Stimulated activated CD4-positive, alpha-beta T cell treated with anti-CD3 and anti-CD28 coated beads, Interleukin-12 subunit alpha, Interleukin-12 subunit beta, amount 100 ng/mL, for 48 hours (primary cell): Measurements from ENCODE around the gene SNRNP200.

Source experiments
- DNase-seq, 3 donors: peaks; one replicate each; pipeline ENCODE4 v3.0.0-alpha.2; 2020; ENCODE audit warnings: low read depth in 2 of 3, low spot score in 1 of 3

The SNRNP200 gene

DNA sequence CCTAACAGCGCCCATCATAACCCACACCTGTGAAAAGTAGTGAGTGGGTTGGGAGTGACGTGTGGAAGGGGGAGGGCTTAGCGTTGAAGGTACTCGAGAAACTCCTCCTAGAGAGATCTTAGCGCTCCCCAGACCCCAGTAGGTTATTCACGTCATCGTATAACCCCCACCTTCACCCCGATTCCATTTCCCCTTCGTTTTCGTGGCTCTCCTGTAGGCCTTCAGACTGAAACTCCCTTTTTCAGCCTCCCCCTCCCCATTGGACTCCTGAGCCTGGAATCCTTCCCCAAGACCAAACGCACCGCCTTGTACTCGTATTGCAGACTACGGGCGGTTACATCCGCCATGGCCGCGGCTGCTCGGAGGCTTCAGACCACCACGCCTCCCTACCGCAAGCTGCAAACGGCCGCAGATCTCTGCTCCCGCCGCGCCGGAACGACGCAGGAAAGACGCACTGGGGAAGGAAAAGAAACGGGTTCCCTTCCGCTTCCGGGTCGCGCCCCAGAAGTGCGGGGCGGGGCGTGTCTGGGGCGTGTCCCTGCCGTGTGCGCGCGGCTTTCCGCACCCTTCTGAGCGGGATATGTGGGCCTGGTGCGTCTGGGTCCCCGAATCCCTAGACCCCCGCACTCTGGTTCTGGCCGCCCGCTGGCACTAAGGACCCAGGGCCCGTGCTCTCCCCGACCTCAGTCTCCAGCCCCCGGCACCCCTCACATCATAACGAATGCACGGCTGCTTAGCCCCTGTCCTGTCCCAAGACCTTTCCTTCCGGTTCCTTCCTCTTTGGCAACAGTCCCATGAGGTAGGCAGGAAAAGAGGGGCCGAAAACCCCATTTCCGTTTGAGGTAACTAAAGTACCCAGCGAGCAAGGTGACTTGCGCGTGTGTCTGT is at the start of gene SNRNP200:
SNRNP200 (minus strand) TSS at position 456 of the 888 bp plus-strand sequence; CDS start at position 347, 109 bp downstream.
- peak; percentile 88 to 90 (median 89) for DNase-seq

DNA sequence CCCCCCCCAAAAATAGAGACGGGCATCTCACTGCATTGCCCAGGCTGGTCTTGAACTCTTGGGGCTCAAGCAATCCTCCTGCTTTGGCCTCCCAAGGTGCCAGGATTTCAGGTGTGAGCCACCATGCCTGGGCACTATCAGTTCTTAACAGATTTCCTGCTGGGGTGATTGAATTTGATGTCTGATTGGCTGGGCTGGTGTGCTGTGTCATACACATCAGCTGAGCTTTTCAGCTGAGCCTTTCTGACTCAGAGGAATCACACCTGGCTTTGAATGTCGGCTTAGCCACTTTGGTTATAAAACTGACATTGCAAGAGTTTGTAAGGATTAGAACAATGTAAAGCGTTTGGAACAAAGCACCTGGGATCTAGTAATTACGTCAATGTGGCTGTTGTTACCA is 49.1 kb upstream of the SNRNP200 start:
- DNase-seq, result no peak

DNA sequence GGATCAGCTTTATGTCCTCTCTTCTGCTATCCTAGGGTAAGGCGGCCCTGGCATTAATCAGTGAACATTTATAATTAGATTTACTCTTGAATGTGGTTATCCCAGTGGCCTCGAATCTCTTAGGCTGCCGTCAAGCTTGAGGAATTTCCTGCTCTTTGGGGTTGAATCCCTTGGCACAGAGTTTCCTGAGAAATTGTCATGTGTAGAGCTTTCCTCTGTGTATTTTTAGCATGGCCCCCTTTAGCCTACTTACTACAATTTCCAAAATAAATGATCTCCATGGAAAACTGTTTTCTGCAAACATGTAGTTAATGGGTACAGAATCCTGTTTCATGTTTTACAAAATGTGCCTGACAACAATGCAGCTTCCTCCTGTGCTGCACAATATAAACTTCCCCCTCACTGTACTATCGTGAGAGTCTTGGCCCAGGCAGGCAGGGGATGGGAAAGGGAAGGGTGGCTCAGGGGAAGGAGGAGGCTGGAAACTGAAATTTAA is 48.3 kb upstream of the SNRNP200 start:
- DNase-seq, result no peak

DNA sequence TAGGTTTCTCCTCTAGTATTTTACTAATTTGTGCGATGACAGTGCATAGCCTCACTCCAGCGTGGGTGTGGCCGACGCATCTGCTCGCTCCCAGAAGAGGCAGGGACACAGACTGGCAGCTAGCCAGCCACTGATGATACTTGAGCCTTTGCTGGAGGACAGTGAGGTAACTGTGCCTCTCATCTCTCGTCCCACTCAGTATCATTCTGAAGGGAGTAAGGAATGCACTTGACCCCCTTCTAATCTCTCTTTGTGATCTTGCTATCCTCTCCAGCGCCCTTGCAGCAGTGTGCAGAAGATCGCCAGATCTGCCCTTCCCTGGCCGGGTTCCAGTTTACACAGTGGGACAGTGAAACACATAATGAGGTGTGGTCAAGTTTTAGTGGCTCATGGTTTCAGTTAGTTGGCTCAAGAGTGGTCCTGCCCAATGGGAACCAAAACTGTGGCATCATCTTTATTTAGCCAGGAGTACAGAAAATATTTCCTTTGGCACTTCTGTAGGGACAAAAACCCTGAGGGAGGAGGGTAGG is 47.8 kb upstream of the SNRNP200 start:
- DNase-seq, result no peak

DNA sequence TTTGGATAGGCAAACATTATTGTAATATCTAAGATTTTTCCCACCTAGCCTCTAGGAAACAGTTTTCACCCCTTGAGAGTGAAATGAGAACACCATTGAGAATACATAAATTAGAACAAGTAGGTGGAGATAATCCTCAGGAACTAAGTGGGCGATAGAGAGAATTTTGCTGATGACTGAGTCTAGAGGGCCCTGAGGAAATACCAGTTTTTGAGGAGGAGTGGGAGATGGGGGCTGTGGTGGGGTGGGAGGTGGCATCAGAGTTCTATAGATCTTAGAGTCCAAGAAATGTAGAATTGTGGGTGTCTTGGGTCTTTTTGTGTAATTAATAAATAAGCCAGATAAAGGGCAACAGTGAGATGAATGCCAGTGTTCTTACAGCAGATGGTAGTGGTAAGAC is 42.0 kb upstream of the SNRNP200 start:
- DNase-seq, result no peak

DNA sequence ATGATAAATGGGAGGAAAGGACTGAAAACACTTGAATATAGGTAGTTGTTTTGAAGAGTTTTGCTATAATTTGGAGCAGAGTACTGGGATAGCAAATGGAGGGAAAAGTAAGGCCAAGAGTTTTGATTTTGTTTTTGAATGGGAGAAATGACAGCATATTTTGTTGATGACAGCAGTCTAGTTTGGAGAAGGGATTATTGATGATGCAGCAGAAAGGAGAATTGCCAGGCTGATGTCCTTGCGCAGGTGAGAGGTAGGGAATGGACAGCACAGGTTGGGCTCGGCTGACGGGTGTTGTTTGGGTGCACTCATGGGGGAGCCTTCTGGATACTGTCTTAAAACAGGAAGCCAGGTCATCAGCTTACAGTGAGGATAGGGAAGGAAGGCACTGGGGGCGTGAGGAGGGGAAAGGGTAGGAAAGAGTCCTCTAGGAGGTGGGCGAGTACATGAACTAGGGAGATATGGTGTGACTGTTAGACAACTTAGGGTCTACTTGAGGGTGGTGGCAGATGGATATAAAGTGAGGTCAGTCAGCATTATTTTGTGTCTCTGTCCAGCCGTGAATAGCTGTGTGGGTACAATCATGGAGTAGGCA is 40.6 kb upstream of the SNRNP200 start:
- no peak for DNase-seq

DNA sequence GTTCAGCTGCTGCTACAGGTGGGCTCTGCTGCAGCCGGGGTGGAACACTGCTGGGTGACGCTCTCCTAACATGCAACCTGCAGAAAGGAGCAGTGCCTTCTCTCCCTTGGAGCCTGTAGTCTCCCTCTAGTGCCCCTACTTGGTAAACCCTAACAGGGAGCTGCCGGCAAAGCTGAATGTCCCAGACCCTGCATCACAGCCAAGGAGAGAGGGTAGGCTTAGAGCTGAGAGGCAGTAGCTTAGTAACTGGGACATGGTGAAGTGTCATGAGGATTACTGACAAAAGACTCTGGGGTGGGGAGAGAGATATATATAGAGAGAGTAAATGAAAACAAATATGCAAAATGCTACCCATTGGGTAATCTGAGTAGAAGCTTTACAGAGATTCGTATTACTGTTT is 40.1 kb upstream of the SNRNP200 start:
- no peak for DNase-seq

DNA sequence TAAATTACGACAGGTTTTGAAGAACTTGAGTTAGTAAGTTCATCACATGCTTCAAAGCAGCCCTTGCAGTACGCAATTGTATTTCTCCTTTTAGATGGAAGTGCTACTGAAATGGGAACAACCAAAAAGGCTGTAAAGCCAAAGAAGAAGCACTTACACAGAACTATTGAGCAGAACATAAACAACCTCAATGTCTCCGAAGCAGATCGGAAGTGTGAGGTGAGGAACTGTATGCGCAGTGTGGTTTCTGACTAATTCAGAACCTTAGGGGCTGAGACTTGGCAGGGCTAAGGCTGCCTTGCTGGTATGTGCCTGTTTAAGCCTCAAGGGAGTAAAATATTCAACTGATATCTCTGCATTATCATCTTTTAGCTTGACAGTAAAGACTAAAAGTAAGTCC is 38.7 kb upstream of the SNRNP200 start:
- DNase-seq, result peak in 1 of 3 donors; percentile 35

DNA sequence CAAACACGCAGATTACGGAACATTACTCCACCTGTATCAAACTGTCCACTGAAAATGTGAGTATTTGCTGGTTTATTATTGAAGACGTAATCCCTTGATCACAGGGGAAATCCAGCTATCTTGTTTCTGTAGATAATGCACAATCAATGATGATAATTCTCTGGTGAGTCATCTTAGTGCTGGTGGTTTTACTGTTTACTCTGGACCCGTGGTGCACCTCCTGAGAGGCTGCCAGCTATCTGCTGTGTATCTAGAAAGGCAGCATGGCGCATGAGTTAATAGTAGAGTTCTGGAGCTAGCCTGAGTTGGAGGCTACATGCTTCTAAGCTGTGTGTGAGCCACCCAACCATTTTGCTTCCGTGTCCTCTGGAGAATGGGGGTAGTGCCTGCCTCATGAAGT is 36.7 kb upstream of the SNRNP200 start:
- peak in 1 of 3 donors; percentile 24 for DNase-seq

DNA sequence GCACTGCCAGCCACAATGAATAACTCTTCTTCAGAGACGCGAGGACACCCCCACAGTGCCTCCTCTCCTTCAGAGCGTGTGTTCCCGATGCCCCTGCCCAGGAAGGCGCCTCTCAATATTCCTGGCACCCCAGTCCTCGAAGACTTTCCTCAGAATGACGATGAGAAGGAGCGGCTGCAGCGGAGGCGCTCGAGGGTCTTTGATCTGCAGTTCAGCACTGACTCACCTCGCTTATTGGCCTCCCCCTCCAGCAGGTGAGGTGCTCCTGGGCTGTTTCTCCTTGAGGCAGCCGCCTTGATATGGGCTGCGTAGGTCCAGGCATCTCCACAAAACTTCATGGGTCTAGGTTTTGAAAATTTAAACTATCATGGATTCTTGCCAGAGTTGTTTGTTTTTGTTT is 36.3 kb upstream of the SNRNP200 start:
- no peak for DNase-seq

DNA sequence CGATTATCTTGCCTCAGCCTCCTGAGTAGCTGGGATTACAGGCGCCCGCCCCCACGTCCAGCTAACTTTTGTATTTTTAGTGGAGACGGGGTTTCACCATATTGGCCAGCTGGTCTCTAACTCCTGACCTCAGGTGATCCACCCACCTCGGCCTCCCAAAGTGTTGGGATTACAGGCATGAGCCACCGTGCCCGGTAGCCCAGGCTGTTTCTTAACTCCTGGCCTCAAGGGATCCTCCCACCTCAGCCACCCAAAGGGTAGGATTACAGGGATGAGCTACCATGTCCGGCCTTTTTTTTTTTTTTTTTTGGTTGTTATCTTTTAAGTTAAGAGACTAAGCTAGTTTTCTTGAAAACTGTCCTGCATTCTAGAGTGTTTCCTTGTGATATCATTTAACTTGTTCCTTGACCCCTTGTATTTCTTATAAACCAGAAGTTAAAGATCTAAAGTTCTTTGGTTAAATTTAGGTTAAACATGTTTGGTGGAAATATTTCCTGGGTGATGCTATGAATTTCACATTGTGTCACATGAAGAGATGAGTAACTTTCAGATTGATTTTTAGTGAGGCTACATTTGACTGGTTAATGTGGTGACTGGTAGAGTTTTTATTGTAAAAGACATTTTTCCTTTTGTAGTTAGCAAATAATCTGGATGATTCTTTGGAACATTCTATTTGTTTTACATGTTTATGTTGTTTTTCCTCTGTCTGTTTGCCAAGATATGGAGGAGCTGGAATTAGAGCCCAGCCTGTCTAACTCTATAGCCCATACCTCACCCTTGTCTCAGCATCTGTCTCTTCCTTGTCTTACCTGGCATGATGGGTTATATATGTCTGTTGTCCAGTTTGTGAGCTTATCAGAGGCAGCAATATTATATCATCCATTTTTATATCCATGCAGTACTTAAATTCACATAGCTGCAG is 35.4 kb upstream of the SNRNP200 start:
- DNase-seq, result no peak

DNA sequence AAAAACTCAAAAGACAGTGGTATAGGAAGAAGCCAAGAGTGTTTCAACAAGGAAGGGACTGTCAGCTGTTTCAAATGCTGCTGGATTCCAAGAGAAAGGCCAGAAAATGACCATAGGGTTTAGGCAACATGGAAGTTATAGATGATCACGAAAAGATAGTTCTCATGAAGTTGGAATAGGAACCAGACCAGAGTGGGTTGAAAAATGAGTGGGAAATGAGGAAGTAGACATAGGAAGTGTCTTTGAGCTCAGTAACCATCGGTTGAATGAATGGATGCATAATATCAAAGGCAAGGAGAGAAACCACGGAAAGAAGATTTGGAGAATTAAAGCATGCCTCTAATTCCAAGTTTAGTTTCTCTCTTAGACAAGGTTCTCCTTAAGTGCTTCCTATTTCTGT is 31.5 kb upstream of the SNRNP200 start:
- no peak for DNase-seq

DNA sequence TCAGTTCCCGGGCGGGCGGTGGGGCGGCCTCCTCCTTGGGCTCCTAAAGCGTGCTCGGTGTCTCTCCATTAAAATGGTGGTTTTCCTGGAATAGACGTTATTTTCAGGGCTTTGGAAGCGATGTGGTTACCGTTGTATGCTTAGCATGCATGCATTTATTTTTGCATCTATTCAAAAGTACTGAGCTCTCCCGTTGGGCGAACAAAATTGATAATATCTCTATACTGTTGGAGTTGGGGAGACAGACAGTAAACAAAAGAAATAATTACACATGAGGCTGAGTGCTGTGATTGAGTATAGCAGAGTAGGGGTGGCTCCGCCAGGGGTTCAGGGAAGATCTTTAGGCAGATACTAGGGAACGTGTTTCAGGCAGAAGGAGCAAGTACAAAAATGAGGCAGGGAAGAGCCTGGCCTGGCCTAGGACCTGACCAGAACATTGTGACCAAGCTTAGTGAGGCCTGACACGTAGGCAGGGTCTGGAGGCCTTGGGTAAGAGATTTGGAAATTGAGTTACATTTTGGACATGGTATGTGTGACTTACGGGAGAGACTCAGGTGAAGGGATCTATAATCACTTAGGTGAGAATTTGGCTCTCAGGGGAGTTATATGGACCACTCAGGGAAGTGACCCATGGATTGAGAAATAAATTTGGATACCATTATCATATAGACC is 30.9 kb upstream of the SNRNP200 start:
- DNase-seq, result no peak

DNA sequence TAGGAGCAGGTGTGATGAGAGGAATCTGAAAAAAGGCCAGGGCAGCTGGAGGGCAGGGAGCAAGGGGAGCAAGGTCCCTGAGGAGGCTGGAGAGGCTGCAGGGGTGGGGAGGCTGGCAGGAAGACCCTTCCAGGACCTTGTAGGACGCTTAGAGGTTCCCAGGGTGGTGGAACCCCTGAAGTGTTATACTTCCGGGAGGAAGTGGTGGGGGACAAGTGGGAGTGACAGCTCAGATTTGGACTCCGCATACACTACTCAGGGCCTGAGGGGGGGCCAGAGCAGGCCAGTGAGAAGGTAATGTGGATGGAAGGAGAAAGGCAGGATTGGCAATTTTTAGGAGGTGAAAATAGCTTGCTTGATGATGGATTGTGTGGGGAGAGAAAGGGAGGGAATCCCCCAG is 28.4 kb upstream of the SNRNP200 start:
- DNase-seq, result no peak

DNA sequence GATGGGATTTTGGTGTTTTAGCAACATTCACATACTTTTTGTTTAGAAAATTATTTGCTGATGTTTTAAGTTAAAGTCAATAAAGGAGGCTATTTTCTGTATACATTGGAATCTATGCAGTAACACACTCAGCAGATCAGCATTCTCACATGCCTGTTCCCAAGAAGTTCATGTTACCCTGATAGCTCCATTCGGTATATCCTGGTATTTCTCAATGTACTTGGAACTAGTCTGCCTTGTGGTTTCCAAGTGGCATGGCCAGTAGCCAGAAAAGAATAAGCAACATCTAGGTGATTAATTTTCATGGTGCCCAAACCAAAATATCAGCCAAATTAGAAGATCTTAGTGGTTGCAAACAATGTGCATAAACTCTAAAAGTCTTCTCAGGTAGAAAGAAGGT is 25.1 kb upstream of the SNRNP200 start:
- DNase-seq, result no peak

DNA sequence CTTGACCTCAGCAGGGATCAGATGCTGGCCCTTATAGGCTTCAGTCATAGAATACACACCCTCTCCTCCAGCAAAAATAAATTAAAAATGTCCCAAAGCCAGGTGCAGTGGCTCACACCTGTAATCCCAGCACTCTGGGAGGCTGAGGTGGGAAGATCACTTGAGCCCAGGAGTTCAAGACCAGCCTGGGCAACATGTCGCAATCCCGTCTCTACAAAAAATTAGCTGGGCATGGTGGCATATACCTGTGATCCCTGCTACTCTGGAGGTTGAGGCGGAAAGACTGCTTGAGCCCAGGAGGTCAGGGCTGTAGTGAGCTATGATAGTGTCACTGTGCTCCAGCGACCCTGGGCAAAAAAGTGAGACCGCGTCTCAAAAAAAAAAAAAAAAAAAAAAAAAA is 24.5 kb upstream of the SNRNP200 start:
- DNase-seq, result no peak

DNA sequence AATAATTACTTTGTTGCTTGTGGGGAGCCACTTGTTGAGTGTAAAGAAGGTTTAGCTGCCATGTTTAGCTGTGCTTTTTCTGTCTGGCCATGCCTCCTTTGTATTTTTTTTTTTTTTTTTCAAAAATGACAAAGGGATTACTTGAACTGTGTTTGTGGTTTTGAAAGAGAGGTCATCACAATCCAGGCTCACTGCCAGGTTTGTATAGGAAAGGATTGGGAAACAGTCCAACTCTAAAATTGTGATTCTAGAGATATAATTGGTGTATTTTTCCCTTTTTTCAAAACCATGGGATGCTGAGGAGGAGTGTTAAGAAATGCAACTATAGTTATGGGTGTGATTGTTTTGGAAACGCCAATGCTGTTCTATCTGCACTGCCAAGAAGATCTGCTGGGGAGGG is 24.1 kb upstream of the SNRNP200 start:
- no peak for DNase-seq

DNA sequence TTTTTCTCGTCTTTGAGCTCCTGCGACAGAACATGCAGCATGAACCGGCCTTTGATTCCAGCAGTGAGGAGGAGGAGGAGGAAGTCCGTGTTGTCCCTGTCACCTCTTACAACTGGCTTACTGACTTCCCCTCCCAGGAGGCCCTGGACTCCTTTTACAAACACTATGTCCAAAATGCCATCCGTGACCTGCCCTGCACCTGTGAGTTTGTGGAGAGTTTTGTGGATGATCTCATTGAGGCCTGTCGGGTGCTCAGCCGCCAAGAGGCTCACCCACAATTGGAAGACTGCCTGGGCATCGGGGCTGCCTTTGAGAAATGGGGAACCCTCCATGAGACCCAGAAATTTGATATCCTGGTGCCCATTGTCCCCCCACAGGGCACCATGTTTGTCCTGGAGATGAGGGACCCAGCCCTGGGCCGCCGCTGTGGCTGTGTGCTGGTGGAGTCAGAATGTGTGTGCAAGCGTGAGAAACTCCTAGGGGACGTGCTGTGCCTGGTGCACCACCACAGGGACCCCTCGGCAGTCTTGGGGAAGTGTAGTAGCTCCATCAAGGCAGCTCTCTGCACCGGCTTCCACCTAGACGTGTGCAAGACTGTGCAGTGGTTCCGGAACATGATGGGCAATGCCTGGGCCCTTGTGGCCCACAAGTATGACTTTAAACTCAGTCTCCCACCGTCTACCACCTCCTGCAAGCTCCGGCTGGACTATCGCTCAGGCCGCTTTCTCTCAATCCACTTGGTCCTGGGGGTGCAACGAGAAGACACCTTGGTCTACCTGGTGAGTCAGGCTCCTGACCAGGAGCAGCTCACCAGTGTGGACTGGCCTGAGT is 21.9 kb upstream of the SNRNP200 start:
- no peak for DNase-seq

DNA sequence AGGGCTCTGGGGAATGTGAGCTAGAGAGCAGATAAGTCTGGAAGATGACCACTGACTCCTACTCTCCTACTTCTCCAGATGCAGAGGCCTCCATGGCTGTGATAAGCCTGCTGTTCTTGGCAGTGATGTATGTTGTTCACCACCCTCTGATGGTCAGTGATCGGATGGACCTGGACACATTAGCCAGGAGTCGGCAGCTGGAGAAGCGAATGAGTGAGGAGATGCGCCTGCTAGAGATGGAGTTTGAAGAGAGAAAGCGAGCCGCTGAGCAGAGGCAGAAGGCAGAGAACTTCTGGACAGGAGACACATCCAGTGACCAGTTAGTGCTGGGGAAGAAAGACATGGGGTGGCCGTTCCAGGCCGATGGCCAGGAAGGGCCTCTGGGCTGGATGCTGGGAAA is 21.2 kb upstream of the SNRNP200 start:
- DNase-seq, result no peak

DNA sequence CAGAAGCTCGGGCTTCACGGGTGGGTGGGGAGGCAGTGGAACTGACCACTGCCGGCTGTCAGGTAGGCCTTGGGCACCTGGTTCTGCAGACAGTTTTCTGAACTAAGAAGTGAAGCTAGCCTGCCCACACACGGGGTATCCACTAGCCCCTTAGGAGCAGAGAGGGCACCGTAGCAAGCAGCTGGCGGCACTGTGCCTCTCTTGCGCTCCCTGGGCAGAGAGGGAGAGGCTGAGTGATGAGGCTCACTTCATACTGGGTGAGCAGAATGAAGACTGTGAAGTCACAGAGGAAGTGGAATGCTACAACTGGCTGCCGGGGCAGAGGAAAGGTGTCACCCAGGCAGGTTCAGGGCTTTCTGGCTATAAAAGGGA is 20.5 kb upstream of the SNRNP200 start:
- peak in 1 of 3 donors; percentile 21 for DNase-seq
